ENCODE results near the gene CRYL1.

Gene CRYL1

DNA sequence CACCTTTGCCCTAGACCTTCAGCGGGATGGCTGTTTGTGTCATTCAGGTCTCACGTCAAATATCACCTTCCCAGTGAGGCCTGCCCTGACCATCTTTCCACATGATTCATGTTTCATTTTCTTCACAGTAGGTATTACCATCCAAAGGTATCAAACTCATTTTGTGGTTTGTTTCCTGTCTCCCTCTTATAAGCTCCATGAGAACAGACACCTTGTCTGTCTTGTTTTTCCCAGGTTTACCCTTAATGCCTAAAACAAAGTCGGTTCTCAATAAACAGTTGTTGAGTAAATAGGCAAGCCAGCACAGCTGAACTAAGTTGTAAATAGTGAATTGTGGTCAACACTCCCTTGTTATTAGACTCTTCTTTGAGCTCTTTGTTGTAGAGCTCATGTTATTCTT is 170.9 kb downstream of the CRYL1 start:
- no peak for DNase-seq (ENCODE audit: low spot score)
- TF ChIP-seq, protein P1, sequence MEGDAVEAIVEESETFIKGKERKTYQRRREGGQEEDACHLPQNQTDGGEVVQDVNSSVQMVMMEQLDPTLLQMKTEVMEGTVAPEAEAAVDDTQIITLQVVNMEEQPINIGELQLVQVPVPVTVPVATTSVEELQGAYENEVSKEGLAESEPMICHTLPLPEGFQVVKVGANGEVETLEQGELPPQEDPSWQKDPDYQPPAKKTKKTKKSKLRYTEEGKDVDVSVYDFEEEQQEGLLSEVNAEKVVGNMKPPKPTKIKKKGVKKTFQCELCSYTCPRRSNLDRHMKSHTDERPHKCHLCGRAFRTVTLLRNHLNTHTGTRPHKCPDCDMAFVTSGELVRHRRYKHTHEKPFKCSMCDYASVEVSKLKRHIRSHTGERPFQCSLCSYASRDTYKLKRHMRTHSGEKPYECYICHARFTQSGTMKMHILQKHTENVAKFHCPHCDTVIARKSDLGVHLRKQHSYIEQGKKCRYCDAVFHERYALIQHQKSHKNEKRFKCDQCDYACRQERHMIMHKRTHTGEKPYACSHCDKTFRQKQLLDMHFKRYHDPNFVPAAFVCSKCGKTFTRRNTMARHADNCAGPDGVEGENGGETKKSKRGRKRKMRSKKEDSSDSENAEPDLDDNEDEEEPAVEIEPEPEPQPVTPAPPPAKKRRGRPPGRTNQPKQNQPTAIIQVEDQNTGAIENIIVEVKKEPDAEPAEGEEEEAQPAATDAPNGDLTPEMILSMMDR (IDR thresholded peaks at IDR 0.05; ENCODE audit: extremely low read depth, missing control alignments) = no peak

DNA sequence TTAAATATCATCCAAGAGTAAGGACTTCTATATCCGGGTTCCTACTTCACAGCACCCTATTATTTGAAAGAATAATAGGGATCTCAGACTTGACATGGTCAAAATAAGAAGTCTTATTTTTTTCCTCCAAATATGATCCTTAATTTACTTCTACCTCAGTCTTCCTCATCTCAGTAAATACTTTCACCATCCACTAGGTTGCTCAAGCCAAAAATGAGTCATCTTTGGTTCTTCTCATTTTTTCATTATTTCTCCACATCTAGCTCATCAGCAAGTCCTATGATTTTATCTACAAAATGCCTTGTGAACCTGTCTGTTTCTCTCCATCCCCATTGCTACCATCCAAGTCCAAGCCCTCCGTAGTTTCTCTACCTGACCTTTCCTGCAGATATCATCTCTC is 171.7 kb downstream of the CRYL1 start:
- TF ChIP-seq, protein P1 (IDR thresholded peaks at IDR 0.05; ENCODE audit: extremely low read depth, missing control alignments) = no peak
- no peak for DNase-seq (ENCODE audit: low spot score)
